Measurements from ENCODE around the gene MYO5A.

- TF ChIP-seq, protein P1, sequence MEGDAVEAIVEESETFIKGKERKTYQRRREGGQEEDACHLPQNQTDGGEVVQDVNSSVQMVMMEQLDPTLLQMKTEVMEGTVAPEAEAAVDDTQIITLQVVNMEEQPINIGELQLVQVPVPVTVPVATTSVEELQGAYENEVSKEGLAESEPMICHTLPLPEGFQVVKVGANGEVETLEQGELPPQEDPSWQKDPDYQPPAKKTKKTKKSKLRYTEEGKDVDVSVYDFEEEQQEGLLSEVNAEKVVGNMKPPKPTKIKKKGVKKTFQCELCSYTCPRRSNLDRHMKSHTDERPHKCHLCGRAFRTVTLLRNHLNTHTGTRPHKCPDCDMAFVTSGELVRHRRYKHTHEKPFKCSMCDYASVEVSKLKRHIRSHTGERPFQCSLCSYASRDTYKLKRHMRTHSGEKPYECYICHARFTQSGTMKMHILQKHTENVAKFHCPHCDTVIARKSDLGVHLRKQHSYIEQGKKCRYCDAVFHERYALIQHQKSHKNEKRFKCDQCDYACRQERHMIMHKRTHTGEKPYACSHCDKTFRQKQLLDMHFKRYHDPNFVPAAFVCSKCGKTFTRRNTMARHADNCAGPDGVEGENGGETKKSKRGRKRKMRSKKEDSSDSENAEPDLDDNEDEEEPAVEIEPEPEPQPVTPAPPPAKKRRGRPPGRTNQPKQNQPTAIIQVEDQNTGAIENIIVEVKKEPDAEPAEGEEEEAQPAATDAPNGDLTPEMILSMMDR (IDR thresholded peaks at IDR 0.05): no peak
- TF ChIP-seq POLR2A (IDR thresholded peaks at IDR 0.05) (no peak), POLR2AphosphoS5 (IDR thresholded peaks at IDR 0.05; ENCODE audit: insufficient read depth in 1 of 2, low read depth in 1 of 2) (no peak)
Measured at GRCh38 chr15:52291204-52291603, 237.5 kb downstream of the MYO5A start.
